Brain microvascular endothelial cell (primary cell): ENCODE data around the gene PIAS1.
"Not testable (repeated sequence)": the region's sequence is repeated elsewhere in the genome, so short reads cannot be mapped to it uniquely, and the experiment has no call there.

Experiments
- DNase-seq: peaks from one replicate; pipeline ENCODE4 v3.0.0-alpha.2; 2020
- H3K27ac ChIP-seq: fragments of 250-450 bp; sonication (Bioruptor Pico); 2 replicates; pipeline ENCODE4 v1.5.1; 2020; ENCODE audit warnings: mild to moderate bottlenecking, moderate library complexity
- H3K27me3 ChIP-seq: fragments of 250-450 bp; sonication (Bioruptor Pico); replicated peaks from 2 replicates; pipeline ENCODE4 v1.5.1; 2020; ENCODE audit warnings: mild to moderate bottlenecking
- H3K36me3 ChIP-seq: fragments of 250-450 bp; sonication (Bioruptor Pico); replicated peaks from 2 replicates; pipeline ENCODE4 v1.5.1; 2020; ENCODE audit warnings: mild to moderate bottlenecking
- H3K4me3 ChIP-seq: 2 replicates; pipeline ENCODE4 v1.5.1; 2011; ENCODE audit warnings: low read depth, mild to moderate bottlenecking, control low read depth, low read length, moderate library complexity
- in situ Hi-C: cut with HindIII; loops from 2 replicates; pipeline ENCODE4 v1.10.0; 2017; ENCODE audit warnings: low sequenced_read_pairs, low pct_ligation_motif_present
- TF ChIP-seq, protein P1 (sequence below): IDR thresholded peaks from 2 replicates; pipeline ENCODE4 v1.5.1; 2011; ENCODE audit warnings: low read depth, mild to moderate bottlenecking, moderate library complexity, low read length, control low read depth, inconsistent platforms; ENCODE audit errors: missing control alignments

Gene PIAS1

DNA sequence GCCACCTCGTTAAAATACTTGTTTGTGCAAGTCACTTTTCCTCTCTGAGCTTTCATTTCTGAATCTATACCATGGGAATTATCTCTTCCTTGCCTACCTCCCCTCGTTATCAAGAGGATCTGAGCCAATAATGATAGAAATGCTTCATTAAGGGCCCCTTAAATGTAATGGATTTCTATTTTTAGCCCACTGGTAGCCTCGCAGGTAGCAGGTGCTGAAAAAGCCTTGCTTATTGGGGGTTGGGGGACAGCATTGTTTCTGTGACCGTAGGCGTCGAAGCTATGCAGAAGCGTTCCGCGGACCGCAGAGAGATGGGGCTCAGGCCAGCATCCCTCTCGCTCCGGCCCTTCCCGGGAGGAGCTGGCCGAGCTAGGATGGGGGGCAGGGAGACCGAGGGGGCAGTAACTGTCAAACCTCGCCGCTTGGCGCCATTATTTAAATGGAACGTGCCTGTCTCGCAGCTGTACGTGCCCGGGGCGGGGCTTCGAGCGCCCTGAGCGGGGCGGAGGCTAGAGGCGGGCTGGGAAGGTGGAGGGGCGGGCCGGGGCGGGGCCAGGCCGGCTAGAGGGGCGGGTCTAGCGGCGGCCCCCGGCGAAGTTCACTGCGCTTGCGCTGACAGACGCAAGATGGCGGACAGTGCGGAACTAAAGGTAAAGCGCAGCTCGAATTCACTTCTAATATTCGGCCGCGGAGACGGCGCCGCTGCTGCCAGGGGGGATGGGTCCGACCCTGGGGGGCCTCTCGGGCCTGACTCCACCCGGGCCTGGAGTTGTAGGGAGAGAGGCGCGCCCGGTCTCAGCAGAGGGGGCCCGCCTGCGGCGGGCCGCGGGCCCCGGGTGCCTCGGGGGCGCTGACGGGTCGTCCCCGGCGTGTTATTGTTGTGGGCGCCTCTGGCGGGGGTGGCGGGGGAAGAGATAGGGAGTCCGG is at the start of gene PIAS1:
Gene PIAS1 (plus strand): TSS at position 615 of the 927 bp plus-strand sequence. CDS start 12 bp downstream, at position 627.
- H3K27ac ChIP-seq = peak within 1 kb of the TSS; percentile 87
- no peaks in the 10 kb centered on the region for H3K27me3 ChIP-seq
- DNase-seq = peak; percentile 89
- peak within 1 kb of the TSS; percentile 86 for H3K4me3 ChIP-seq
- TF ChIP-seq, protein P1, sequence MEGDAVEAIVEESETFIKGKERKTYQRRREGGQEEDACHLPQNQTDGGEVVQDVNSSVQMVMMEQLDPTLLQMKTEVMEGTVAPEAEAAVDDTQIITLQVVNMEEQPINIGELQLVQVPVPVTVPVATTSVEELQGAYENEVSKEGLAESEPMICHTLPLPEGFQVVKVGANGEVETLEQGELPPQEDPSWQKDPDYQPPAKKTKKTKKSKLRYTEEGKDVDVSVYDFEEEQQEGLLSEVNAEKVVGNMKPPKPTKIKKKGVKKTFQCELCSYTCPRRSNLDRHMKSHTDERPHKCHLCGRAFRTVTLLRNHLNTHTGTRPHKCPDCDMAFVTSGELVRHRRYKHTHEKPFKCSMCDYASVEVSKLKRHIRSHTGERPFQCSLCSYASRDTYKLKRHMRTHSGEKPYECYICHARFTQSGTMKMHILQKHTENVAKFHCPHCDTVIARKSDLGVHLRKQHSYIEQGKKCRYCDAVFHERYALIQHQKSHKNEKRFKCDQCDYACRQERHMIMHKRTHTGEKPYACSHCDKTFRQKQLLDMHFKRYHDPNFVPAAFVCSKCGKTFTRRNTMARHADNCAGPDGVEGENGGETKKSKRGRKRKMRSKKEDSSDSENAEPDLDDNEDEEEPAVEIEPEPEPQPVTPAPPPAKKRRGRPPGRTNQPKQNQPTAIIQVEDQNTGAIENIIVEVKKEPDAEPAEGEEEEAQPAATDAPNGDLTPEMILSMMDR = no peak
- in situ Hi-C loops = no loop called here
- no peaks in the 10 kb centered on the region for H3K36me3 ChIP-seq

DNA sequence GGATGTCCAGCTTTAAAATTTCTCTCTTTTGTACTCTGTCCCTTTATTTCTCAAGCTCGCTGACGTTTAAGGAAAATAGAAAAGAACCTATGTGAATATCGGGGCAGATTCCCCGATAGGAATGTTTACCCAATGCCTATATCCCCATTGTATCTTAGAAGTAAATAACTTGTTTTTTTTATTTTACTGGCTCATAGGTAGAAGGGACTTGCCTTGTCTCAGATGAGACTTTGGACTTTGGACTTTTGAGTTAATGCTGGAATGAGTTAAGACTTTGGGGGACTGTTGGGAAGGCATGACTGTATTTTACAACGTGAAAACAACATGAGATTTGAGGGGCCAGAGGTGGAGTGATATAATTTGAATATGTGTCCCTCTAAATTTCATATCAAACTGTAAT is 46.5 kb upstream of the PIAS1 start:
- H3K36me3 ChIP-seq, H3K27ac ChIP-seq, in situ Hi-C loops, H3K27me3 ChIP-seq, DNase-seq, H3K4me3 ChIP-seq: not testable (repeated sequence)

DNA sequence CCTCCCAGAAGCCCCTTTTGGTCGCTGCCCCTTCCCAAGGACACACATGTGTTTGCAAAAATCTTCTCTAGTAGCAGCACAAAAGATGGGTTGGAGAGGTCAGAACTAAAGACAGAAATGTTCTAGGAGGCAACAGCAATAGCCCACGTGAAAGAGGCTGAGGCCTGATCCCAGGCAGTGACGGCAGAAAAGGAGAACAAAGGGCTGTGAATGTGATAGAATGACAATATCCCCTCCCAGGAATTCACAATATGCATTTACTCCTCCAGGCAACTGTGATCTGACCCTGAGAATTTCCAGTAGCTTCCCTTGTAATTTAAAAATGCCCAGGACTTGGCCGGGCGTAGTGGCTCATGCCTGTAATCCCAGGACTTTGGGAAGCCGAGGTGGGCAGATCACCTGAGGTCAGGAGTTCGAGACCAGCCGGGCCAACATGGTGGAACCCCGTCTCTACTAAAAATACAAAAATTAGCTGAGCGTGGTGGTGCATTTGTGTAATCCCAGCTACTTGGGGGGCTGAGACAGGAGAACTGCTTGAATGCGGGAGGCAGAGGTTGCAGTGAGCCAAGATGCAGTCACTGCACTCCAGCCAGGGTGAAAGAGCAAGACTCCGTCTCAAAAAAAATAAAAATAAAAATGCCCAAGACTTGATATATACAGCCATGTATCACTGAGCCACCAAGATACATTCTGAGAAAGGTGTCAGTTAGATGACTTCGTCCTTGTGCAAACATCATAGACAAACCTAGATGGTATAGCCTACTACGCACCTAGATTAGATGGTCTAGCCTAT is 43.6 kb upstream of the PIAS1 start:
- no peak for DNase-seq
- in situ Hi-C loops = no loop called here
- no peak overlapping the region for H3K4me3 ChIP-seq
- no peak overlapping the region for H3K27ac ChIP-seq
- H3K27me3 ChIP-seq = no peaks in the 10 kb centered on the region
- no peaks in the 10 kb centered on the region for H3K36me3 ChIP-seq
- TF ChIP-seq, protein P1 = no peak

GRCh38 chr15:68012911-68013310 is 41.2 kb upstream of the PIAS1 start:
- in situ Hi-C loops = no loop called here
- no peak overlapping the region for H3K27ac ChIP-seq

DNA sequence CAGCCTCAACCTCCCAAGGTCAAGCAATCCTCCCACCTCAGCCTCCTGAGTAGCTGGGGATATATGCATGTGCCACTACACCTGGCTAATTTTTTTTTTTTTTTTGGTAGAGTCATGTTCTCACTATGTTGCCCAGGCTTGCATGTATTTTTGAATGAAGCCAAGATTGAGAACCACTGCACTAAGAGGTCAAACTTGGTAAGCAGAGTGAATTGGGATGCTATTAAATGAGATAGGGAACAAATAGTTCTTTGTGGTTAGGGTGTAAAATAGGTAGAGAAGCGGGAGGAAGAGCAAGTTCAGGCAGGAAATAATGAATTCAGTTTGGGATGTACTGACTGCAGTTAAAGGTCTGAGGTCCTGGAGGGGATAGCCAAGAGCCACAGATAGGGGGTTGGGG is 39.9 kb upstream of the PIAS1 start:
- no peak for DNase-seq
- in situ Hi-C loops = no loop called here
- Histone ChIP-seq H3K4me3 (no peak overlapping the region), H3K27me3 (no peaks in the 10 kb centered on the region), H3K27ac (no peak overlapping the region), H3K36me3 (no peaks in the 10 kb centered on the region)
- TF ChIP-seq, protein P1 = no peak

More at GRCh38 chr15:68012911-68013310, 41.2 kb upstream of the PIAS1 start:
- H3K36me3 ChIP-seq = no peaks in the 10 kb centered on the region
- no peak for DNase-seq
- TF ChIP-seq, protein P1 = no peak
- H3K4me3 ChIP-seq = no peak overlapping the region
- no peaks in the 10 kb centered on the region for H3K27me3 ChIP-seq

- TF ChIP-seq, protein P1 = no peak
- Histone ChIP-seq H3K36me3 (no peaks in the 10 kb centered on the region), H3K4me3 (no peak overlapping the region), H3K27me3 (no peaks in the 10 kb centered on the region), H3K27ac (no peak overlapping the region)
- in situ Hi-C loops = no loop called here
- no peak for DNase-seq
Observed at GRCh38 chr15:68015244-68015643, 38.9 kb upstream of the PIAS1 start.
